ENCODE results near the gene PNLIP.

GRCh38 chr10:116590590-116591444 is 45.1 kb downstream of the PNLIP start, which contains the start of gene PNLIPRP1:
- no peak for TF ChIP-seq CTCF (IDR thresholded peaks at IDR 0.05)
- TF ChIP-seq POLR2AphosphoS5 (IDR thresholded peaks at IDR 0.05): no peak
